Hematopoietic multipotent progenitor cell treated with erythropoietin and hydrocortisone succinate and interleukin-3 and kit ligand, for 15 days (in vitro differentiated cells): ENCODE data around the gene CCDC188.

Experiments
- DNase-seq: peaks from one replicate; pipeline ENCODE4 v3.0.0-alpha.2; 2015; ENCODE audit warnings: low spot score

The CCDC188 gene

DNA sequence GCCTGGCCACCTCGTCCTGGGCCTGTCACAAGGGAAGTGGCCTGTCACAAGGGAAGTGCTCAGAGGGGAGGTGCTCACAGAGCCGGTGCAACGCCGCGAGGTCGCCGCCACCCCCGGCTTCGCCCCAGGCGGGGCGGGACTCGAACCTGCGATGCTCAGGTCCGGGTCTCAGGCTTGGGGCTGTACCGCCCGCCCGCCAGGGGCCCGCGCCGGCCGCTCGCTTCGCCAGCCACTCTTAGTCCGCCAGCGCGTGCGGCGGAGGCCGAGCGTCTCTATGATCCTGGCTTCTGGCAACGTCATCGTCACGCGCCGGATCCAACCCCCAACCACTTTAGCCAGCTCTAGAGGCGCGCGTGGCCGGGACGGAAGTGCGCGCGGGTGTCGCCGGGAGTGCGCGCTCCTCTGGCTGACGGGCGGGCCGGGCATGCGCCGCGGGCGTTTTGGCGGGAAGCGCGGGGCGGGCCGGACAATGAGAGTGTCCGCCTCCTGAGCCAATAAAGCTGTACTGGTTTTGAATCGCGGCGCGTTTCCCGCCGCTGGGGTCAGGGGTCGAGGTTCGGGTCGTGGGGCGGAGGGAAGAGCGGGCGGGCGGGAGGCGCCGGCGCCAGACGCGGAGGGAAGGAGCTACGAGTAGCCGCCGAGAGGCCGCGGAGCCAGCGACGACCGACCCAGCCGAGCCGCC, 33.8 kb downstream of the CCDC188 start, which contains the start of gene TRMT2A:
TSS of gene TRMT2A (minus strand) at position 276 of the 682 bp plus-strand sequence. CDS start 320 bp downstream, outside the sequence.
- peak; percentile 90 for DNase-seq

DNA sequence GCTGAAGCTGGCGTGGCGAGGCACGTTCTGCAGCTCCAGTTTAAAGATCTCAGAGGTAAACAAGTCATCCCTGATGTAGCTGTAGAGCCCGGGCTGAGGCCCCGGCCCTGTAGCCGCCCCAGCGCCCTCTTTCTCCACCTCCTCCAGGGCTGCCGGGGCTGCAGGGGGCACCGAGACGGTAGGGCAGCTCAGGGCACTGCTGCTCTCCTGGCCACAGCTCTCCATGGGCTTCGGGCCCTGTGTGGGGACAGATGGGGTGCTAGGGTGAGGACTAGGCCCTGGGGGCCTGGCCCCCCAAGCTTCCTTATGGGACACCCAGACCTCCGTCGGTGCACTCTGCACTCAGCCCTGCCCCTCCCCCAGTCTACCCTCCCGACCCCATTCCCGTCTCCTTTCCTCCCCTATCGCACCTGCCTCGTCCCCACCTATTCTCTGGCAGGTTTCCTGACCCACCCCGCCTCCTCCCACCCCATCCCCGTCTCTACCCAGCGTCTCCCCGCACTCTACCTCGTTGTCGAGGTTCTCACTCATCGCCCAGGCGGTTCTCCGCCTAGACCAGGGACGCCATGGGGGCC, 34.4 kb downstream of the CCDC188 start:
- DNase-seq, result no peak

DNA sequence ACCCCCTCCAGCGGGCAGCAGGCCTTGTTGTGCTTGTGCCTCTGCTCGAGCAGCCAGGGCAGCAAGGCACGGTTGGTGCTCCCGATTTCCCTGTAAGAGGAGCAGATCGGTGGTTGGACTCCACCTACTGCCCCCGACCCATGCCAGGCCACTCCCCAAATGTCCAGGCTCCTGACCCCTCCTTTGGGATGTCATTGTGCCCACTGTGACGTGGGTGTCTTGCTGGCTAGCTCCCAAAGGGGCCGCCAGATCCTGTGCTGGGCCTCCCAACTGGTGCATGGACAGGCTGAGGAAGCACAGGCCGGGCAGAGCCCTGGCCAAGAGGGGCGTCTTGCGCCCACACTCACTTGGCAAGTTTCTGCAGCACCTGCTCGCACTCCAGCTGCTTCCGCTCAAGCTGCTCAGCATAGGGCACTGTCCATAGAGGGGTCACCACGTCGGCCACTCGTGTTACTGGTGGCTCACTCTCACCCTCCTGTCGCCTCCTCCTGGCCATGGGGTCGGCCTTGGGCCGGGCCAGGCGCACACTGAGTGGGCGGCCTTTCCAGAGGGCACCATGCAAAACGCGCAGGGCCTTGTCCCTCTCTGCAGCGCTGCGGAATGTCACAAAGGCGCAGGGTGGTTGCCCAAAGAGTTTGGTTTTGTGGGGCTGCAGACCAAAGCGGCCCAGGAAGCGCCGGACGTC, 35.0 kb downstream of the CCDC188 start, which contains the start of gene RANBP1:
TSS of gene RANBP1 (plus strand) at position 414 of the 685 bp plus-strand sequence. CDS start at position 495, 81 bp downstream.
- DNase-seq, result no peak

DNA sequence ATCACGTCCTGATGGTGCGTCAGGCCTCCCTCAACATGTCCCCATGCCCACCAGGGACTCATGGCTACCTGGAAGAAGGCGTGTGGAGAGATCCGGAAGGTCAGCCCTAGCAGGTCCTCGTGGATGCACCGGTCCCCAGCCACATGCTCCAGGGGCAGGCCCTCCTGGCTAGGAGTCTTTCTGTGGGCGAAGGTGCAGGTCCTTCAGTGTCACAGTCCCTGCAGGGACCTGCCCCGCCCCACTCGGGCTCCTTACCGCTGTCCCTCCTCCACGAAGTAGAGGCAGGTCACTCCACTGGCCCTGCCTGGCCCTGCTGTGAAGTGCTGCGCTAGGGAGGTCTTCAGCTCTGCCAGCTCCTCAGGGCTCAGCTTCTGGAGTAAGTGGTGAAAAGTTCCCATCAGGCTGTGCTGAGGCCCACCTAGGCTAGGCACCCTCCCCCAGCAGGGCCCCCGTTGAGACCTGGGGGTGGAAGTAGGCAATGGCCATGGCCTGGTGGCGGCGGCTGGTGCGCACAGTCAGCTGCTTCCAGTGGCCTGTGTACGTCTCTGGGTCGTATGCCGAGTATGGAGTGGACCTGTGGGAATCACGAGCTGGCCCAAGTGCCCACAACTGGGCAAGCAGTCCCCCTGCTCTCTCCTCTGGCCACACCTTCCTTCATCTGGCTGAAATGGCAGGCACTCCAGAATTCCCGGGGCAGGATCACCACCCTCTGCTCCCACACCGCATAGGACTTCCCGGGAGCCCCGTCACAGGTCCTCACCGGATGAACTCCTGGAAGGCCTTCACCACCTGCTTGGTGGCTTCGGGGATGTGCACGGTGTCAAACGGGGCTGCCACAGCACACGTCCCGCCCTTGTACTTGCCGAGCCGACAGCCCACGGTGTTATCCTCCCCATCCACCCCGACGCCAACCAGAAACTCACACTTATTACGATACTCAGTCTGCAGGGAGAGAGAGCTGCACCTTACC, 36.1 kb downstream of the CCDC188 start:
- no peak for DNase-seq

DNA sequence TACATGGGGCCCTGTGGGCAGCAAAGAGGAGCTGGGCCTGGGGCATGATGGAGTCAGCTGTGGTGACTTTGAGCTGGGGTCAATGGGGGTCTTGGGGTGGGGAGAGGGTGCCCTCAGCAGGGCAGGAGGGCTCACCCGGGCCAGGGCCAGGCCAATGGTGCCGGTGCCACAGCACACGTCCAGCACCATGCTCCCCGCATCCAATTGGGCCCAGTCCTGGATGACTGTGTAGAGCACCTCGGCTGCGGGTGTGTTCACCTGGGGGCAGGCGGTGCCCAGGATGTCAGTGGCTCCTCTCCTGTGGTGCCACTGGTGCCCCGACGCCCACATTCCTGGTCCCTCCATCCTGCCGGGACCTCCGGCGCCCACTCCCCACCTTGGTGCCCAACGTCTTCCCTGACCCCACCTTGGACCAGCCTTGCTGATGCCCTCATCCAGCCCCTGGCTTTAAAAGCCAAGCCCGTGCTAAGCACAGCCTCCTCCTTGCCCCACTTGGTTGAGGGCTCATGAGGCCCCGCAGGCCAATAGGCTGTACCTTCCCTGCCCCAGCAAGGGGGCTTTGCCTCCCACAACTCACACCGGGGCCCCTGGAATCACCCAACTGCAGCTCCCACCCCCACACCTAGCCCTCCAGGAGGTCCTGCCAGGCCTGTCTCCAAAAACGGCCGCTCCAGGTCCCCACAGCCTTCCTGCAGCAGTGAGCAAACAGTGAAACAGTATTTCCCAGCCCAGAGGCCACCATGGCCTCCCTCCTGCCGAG, 37.1 kb downstream of the CCDC188 start:
- no peak for DNase-seq

DNA sequence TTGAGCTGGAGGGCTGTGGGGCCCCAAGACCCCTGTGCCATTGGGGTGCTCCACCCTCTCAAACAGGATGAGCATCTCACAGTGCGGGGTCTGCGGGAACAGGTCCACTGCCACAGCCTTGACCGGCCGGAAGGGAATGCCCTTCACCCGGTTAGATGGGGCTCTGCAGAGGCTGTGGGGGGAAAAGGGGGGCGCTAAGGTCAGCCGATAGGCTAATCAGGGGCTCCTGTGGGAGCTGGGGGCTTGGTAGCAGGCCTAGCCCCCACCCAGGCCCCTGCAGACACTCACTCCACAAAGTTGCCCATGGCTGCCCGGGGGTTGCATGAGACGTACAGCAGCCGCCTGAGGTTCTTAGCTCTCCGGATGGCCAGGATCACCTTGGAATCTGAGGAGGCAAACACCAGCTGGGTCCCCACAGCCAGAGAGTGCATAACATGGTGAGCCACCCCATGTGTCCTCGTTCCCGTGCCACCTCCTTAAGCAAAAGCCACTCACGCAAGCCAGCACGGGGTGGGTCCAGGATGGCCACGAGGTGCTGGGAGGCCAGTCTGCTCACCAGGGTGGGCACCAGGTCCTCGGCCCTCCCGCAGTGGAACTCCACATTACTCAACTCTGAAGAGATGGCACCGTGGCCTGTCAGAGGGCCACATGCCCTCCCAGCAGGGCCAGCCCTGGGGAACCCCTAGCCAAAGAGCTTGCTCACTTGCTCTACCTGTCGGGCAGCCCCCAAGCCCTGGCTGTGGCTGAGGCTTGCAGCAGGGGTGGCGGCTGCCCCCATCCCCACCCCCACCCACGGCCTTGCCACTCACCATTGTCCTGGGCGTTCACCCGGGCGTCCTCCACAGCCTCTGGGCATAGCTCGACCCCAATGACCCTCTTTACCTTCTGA, 38.0 kb downstream of the CCDC188 start:
- DNase-seq, result no peak

DNA sequence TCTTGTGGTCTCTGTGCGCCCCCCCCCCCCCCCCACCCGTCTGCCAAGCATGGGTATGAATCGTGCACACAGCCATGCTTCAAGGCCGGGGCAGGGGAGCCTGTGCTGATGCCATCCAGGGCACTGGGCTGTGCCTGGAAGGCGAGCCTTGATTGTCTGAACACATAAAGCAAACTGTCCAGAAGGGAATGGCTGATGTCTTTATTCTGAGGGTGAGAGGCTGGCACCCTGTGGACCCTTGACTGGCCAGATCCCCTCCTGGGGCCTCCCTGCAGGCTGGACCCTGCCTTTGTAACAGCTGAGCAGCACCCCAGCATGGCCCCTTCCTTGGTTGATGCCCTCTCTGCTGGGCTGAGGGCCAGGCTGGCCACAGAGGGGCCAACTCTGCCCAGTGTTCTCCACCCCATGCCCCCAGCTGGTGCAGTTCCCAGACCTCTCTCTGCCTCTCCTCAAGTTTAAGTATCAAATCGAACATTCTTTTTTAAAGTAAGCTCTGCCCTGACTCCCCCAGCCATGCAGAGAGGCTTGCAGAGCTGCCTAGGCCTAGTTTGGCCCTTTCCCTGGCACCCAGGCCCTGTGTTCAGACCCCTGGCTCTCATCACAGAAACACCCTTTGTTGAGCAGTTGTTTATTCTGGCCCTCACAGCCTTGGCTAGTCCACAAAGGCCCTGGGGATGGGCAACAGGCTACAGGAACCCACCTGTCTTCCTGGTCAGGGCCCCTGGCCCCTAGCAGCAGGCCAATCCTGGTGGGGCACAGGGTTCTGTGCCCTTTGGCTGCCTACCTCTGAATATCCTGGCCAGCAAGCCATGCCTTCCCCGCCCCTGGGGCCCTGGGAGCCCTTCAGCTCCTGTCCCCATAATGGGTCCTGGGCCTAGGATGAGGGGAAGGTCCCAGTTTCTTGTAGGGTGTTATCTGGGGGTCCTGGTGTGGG, 38.9 kb downstream of the CCDC188 start:
- no peak for DNase-seq

DNA sequence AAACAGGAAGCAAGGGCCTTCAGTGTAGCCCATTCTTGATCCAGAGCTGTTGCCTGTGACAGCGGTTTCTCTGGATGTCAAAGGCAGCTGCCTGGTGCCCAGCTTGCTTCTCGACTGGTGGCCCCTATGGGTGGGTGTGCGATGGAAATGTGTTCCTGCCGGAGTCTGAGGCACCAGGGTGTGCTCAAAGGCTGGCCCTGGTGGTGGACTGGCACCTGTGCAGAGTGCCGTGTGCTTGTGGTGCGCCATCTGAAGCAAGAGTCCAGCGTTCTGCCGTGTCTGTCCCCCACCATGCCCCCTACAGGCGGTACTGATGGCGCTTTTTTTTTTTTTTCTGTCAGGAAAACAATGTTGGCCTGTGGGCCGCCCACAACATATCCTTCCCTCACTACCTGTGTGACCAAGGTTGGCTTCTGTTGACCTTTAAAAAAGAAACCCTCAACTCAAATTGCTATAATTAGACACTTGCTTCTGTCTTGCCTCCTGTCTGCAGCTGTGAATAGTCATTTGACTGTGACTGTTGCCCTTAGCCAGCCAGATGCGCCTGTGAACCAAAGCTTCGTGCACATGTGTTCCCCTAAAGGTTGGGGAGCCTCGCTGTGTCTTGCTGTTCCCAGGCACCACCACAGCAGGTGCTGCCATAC, 39.7 kb downstream of the CCDC188 start:
- DNase-seq, result peak; percentile 14

DNA sequence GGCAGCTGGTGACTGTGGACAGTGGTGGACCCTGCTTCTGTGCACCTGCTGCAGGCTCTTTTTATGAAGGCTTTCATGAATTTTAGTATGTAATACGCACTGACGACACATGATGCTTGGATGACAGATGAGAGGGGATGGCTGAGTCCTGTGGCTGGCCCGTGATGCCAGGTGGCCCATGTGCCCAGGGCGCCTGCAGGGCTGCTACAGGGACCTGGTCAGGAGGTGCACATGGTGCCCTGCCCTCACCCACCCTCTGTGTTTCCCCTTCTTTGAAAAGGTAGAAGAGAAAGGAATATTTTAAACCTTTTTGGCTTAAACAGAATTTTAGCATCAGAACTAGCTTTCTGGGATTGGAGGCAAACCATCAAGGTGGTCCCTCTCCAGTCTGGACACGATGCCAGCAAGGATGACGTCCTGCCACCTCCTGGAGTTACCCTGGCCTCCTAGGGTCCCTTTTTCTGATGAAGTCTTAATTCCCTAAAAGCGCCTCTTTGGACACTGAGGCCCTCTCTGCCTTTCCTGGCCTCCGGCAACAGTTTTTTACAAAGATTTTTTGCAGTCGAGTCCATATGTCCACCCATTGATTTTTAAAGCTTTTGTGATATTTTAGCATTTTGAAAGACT, 40.4 kb downstream of the CCDC188 start:
- no peak for DNase-seq

DNA sequence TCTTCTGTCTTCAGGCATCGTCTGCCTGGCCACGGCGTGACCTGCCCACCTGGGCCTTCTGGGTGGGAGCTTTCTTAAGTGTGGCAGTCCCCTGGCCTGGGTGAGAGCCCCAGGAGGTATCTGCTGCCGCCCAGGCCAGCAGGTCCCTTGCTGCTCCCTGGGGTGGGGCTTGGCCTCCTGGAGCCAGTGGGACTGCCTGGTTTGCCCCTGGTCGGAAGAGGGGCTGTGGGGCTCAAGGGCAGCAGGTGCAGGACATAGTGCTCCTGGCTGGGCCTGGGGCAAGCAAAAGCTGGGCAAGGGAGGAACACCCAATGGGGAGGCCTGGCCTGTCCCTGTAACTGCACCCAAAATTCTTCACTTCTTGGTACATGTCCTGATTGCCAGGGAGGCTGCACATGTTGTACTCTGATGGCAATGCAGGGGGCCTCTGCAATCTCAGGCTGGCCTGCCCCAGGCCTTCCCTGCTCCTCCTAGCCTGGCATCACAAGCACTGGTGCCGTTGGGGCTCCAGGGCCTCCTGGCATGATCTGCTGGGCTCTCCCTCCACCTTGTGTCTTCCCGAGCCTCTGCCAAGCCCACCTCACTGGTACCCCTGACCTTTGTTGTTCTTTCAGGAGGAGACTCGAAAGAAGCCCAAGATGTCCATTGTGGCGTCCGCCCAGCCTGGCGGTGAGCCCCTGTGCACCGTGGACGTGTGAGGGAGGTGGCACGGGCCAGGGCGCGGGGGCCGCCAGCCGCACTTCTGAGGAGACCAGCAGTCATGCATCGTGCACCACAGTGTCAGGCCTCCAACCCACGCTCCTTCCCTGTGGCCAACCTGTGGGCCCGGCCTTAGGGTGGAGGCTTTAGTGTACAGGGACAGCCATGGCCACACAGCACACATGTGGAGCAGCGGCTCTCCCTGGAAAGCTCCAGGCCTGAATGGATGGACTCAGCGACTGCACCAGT, 41.2 kb downstream of the CCDC188 start:
- DNase-seq, result no peak

DNA sequence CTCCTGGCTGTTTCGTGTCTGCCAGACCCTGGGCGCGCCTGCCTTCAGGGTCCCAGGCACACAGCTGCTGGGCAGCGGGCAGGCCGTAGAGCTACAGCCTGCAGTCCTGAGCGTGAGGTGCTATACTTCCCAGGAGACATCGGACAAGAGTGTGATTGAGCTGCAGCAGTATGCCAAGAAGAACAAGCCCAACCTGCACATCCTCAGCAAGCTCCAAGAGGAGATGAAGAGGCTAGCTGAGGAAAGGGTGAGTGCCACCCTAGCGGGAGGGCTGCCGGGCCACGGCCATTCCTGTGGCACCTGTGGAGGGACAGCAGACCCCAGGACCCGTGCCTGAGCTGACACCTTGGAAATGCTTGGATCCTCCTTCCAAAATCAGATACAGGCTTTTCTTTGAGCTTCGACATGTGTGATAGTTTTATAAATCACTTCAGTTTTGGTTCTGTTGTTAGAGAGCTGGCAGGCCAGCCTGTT, 42.1 kb downstream of the CCDC188 start:
- DNase-seq, result no peak

DNA sequence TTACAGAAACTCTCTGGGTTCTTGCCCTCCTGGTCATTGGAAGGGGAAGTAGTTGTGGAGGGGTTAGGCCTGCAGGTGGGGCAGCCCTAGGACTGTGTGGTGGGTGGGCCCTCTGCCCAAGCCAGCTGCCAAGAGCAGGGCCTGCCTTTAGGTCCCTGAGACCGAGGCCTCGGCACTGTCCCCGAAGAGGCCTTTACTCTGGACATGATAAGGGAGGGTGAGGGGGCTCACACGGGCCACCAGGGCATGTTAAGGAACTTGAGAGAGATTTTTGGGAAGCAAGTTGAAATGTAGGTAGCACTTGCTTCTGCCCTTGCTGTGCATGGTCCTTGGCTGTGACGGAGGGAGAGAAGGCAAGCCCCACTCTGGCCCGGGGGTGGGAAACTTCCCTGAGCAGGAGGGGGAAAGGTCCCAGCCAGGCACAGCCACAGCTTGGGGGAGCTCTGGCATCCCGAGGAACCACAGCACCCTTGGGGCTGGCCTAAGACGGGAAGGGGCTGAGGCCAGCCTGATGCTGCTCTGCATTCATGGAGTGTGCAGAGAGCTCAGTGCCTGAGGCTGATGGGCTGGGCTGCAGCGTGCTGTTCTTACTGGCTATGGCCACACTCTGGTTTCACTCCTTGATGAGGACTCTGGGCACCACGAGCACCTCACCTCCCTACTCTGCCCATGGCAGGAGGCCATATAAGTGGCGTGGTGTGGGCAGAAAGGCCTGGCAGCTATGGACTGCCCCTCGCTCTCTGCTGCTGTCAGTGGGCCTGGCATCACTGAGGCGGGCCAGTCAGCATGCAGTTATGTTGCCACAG, 42.7 kb downstream of the CCDC188 start:
- no peak for DNase-seq

DNA sequence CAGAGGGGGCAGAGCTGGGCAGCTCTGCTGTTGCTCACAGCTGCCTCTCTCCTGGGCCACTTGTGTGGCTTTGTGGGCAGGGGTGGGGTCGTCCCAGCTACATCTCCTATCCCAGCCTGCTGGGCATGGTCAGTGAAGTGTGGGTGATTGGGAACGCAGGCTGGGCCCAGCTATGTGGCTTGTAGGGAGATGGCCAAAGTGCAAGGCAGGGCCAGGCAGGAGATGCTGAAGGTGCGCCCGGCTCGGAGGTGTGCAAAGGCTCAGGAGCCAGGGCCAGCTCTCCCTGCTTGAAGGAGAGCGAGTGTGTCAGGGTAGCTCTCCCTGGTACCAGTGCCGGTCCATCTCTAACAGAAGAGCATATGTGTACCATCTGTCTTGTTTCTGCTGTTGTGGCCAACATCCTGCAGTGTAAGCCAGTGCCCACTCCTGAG, 43.4 kb downstream of the CCDC188 start:
- DNase-seq, result no peak

DNA sequence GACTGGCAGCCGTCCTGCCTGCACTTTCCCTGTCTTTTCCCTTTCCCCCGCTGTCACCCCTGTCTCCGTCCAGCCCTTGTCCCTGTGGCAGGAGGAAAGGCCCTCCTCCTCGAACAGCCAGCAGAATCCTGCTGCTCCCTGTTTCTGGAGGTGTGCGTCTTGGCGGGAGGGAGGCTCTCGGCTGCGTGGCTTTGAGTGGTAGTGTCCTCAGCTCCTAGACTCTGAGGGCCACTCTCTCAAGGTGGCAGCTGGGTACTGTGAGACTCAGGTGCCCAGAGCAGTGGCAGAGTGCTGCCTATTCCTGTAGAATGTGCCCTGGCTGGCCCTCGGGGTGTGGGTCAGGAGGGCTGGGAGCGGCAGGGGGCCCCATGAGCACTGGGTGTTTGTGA, 44.0 kb downstream of the CCDC188 start:
- DNase-seq, result no peak

DNA sequence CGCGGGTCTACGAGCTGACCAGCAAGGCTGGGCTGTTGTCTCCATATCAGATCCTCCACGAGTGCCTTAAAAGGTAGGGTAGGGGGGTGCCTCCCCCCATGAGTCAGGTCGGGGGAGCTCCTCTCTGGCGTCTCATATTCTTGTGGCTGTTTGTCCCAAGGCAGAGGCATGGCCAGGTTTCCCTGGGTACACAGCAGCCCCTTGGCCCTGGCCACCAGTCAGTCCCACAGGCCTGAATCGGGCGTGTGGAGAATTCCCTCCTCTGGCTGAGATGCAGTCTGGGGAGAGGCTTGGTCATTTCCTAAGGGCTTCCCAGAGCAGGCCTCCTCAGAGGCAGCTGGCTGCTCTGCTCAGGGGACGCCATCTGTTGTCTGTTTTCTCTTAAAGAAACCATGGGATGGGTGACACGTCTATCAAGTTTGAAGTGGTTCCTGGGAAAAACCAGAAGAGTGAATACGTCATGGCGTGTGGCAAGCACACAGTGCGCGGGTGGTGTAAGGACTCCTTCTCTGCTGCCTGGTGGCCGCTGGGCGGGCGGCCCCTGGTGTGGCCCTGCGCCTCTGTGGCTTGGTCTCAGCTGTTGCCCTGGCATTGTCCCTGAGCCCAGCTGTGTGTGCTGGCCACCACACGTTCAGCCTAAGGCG, 44.5 kb downstream of the CCDC188 start:
- no peak for DNase-seq
